Activated CD4-positive, alpha-beta T cell treated with anti-CD3 and anti-CD28 coated beads, Interleukin-2, Interleukin-4, amounts not matched to agents 100 ng/mL and 50 ng/mL, durations not matched to agents 16 hours and 8 hours (primary cell): ENCODE data around the gene ERCC1.
"Not testable (repeated sequence)": the region's sequence is repeated elsewhere in the genome, so short reads cannot be mapped to it uniquely, and the experiment has no call there.

Source experiments
- DNase-seq: peaks from one replicate; pipeline ENCODE4 v3.0.0-alpha.2; 2020; ENCODE audit warnings: low spot score

The ERCC1 gene

DNA sequence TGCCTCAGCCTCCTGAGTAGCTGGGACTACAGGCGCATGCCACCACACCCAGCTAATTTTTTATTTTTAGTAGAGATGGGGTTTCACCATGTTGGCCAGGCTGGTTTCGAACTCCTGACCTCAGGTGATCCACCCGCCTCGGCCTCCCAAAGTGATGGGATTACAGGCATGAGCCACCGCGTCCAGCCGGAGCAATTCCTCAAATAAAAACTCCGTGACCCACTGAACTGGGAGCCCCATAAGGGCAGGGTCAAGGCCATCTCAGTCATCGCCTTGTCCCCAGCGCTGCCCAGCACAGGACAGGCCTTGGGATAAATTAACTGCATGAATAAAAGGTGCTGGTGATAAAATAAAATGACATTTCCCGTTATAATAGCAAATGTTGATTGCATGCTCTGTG is 6.2 kb upstream of the ERCC1 start:
- not testable (repeated sequence) for DNase-seq

GRCh38 chr19:45428384-45429231 is 4.9 kb upstream of the ERCC1 start:
- no peak for DNase-seq

DNA sequence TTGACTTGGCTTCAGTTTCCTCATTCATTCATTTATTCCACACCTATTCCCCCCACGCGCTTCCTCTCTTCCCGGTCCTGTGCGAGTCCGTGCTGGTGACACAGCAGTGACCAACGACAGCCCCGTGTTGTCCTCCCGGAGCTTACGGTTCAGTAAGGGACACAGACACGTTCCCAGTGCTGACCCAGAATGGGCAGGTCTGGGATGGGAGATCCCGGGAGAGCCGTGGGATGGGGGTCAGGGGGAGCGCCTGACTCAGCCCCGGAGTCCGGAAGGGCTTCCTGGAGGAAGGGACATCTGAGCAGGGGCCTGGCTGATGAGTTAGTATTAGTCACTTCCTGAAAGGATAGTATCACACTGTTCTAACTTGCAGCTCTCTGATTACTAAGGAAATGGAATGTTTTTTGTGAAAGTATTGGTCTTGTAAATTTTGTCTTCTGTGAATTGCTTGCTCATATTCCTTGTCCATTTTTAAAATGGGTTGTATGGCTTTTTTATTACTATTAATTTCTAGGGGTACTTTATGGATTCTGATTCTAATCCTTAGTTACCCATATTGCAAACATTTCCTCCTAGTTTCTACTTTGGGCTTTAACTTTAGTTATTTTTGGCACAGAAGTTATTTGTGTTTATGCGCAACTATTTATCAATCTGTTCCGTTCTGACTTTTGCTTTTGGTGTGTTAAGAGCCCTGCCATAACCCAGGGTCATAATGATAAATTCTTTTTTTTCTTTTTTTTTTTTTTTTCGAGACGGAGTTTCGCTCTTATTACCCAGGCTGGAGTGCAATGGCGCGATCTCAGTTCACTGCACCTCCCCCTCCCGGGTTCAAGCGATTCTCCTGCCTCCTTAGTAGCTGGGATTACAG is 708 bp upstream of the ERCC1 start:
- DNase-seq: peak; percentile 72

- DNase-seq: no peak
These were observed 606 bp downstream of the ERCC1 start for GRCh38 chr19:45423033-45423588.

DNA sequence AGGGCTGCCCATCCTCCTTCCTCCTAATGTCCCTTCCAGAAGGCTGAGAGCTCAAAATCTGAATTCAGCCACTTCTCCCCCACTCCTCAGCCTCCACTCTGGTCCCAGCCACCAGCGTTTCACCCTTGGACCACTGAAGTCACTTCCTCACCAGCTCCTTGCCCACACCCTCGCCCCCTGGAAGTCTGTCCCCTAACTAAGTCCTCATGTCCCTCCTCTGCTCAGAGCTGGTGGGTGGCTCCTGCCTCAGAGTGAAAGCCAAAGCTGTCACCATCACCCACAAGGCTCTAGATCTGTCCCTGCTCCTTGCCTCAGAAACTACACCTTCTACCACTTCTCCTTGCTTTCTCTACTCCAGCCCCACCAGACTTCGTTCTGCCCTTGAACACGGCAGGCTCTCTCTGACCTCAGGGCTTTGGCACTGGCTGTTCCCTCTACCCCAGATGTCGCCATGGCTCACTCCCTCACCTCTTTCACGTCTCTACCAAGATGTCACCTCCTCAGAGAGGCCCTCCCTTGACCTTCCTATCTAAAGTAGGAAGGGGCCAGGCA is 1.7 kb downstream of the ERCC1 start:
- no peak for DNase-seq

GRCh38 chr19:45420871-45421270 is 2.8 kb downstream of the ERCC1 start:
- DNase-seq: no peak

GRCh38 chr19:45420356-45420755 is 3.4 kb downstream of the ERCC1 start:
- no peak for DNase-seq

- no peak for DNase-seq
These were observed 3.8 kb downstream of the ERCC1 start for GRCh38 chr19:45419895-45420294.

DNA sequence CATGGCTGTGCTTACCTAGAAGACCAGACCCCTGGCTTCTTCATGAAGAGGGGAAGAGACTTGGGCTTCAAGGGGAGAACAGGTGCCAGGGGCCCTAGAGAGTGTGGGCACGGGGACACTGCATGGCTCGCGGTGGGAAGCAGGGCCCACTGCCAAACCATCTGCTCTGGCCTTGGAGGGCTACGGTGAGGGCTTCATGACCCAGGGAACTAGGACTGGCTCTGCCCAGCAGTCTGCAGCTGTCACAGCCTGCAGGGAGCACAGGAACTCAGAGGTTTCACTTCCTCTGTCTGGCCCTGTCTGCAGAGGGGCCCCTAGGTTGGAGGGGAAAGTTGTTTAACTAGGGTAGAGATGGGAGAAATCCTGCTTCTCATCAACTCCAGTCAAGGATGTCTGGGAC is 4.3 kb downstream of the ERCC1 start:
- DNase-seq: no peak

DNA sequence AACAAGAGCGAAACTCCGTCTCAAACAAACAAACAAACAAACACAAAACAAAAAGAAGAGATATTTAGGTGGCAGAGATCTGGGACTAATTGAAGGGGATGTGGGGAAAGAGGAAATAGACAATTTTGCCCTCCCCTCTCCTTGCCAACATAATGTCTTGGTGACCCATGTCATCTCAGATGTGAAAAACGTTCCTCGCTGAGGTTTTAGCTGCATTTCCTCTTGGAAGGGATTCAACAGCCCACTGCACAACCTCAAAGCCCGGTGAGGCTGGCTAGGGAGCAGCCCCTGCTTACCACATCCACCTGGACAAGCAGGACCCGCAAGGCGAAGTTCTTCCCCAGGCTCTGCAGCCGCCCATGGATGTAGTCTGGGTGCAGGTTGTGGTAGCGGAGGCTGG is 4.9 kb downstream of the ERCC1 start:
- no peak for DNase-seq

GRCh38 chr19:45417151-45417550 is 6.6 kb downstream of the ERCC1 start:
- DNase-seq: no peak

DNA sequence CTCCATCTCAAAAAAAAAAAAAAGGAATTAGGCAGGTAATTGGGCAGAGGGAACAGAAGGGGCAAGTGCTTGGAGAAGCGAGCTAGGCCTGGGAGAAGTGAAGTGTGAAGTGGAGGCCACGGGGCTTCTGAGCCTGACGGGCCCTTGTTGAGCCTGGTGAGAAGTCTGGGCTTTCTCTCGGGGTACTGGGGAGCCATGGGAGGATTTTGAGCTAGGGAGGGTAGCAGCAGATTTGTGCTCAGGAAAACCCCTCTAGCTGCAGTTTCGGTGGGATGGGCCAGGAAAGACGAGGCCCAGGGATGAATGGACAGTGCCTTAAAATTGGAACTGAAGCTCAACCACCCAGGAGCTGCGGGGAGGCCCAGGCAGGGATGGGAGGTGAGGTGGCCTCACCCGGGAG is 9.2 kb downstream of the ERCC1 start:
- DNase-seq: no peak

- no peak for DNase-seq
These were observed 10.2 kb downstream of the ERCC1 start for GRCh38 chr19:45413497-45413896.

DNA sequence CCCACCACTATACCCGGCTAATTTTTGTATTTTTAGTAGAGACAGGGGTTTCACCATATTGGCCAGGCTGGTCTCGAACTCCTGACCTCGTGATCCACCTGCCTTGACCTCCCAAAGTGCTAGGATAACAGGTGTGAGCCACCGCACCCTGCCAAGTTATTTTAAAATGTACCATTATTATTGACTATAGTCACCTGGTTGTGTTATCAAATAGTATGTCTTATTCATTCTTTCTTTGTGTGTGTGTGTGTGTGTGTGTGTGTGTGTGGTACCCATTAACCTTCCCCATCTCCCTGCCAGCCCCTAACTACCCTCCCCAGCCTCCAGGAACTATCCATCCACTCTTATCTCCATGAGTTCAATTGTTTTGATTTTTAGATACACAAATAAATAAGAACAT is 13.4 kb downstream of the ERCC1 start:
- not testable (repeated sequence) for DNase-seq

DNA sequence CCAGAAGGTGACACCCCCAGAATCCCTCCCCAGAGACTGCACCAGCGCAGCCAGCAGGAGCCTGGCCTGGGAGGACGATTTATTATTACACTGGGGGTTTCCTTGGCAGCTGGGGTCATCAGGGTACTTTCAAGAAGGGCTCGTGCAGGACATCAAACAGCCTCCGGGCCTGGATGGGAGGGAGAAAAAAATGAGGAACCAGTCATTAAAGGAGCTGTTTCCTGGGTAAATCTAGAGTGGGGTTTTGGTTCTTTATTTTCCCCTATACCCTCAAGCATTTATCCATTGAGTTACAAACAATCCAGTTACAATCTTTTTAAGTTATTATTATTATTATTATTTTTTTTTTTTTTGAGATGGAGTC is 14.2 kb downstream of the ERCC1 start:
- no peak for DNase-seq

- DNase-seq: no peak
These were observed 14.7 kb downstream of the ERCC1 start for GRCh38 chr19:45408830-45409556.

DNA sequence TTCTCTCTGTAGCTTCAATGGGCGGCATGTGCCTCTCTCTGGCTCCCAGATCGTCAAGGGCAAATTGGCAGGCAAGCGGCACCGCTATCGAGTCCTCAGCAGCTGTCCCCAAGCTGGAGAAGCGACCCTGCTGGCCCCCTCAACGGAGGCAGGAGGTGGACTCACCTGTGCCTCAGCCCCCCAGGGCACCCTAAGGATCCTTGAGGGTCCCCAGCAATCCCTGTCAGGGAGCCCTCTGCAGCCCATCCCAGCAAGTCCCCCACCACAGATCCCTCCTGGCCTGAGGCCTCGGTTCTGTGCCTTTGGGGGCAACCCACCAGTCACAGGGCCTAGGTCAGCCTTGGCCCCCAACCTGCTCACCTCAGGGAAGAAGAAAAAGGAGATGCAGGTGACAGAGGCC is 15.6 kb downstream of the ERCC1 start:
- DNase-seq: no peak

- not testable (repeated sequence) for DNase-seq
These were observed 16.1 kb downstream of the ERCC1 start for GRCh38 chr19:45407585-45407984.

DNA sequence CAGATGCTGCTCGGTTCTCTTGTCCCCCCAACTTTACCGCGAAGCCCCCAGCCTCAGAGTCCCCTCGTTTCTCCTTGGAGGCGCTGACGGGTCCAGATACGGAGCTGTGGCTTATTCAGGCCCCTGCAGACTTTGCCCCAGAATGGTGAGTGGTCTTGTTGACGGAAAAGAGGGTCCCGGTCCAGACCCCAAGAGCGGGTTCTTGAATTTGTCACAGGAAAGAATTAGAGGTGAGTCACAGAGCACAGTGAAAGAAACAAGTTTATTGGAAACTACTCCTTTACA is 16.7 kb downstream of the ERCC1 start:
- DNase-seq: no peak

DNA sequence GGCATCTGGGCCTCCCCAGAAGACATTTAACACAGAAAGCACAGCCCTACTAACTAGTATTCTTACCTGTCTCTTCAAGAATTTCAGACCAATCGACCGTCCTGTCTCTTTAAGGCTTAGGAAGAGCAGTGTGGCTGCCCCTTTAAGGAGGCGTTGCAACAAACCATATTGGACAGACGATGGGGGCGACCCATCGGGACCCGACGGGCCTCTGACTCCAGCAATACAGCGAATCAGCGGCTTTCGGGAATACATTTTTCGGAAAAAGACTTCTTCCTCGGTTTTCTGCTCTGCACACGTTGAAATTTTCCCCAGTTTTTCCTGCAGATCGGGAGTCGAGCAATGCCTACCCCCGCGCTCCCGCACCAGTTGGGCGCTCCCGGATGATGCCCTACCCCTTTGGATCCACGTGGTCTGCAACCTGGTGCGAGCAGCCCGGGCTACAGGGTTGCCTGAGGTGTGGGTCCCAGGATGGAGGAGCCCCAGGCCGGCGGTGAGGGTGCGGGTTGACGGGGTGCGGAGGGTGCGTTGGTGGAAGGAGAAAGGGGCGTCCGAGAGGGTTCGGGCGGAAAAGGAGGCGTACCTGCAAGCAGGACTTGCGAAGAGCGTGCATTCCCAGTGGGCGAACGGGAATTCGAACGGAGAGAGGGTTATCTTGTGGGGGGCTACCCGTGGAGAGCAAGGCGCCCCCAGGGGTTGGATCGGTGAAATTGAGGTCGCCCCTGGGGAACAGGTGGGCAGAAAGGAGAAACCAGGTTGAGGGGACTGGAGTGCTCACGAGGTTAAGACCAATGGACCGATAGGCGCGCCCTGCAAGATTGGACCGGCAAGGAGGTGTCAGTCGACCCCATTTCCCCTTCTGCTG is 17.3 kb downstream of the ERCC1 start, which contains the start of gene POLR1G:
POLR1G (plus strand) TSS at position 419 of the 865 bp plus-strand sequence; CDS start at position 472, 53 bp downstream.
- DNase-seq: peak; percentile 84
